Kidney epithelial cell (primary cell): ENCODE data around the gene TMEM179. TPM values are rescaled to one million over a fixed set of nuclear protein-coding genes. Genes with fewer than 3 reads are reported as not detected.

Source experiments
- DNase-seq: peaks from one replicate; pipeline ENCODE4 v3.0.0-alpha.2; 2010; ENCODE audit warnings: low read depth
- H3K27me3 ChIP-seq: 2 replicates; pipeline ENCODE4 v1.6.0; 2011; ENCODE audit warnings: low read length; ENCODE audit not compliant: control insufficient read depth, insufficient read depth
- H3K36me3 ChIP-seq: 2 replicates; pipeline ENCODE4 v1.5.1; 2011; ENCODE audit warnings: low read length; ENCODE audit not compliant: control insufficient read depth, insufficient read depth
- H3K4me3 ChIP-seq: 2 replicates; pipeline ENCODE4 v1.5.1; 2011; ENCODE audit warnings: low read depth, mild to moderate bottlenecking, control low read depth, low read length
- total RNA-seq: library from RNA; depleted of rRNA; stranded (reverse); fragments of >200 nt; gene quantifications from 2 replicates; pipeline ENCODE4 v1.2.3, GENCODE V29; 2015
- TF ChIP-seq, protein P1 (sequence below): IDR thresholded peaks from 2 replicates; pipeline ENCODE4 v1.5.1; 2011; ENCODE audit warnings: mild to moderate bottlenecking, moderate library complexity, low read length, control low read depth, inconsistent platforms; ENCODE audit not compliant: insufficient read depth, poor library complexity, severe bottlenecking

The TMEM179 gene
- total RNA-seq, 1 donor from 2014 or later, result not detected

DNA sequence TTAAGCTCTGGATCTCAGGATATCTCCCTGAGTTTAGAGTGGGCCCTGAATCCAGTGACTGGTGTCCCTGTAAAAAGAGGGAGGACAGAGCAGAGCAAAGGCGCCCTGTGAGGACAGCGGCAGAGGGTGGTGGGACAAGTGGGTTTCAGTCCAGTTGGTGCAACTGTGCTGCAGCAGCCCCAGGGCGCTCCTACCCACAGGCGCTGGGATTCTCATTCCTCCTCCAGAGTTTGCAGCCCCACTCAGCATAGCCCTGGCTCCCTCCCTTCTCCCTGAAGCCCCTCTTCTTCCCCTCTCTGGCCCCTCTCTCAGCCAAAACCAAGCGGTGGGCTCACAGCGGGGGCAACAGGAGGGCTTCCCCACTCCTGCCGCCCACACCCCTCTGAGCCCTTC, 1.6 kb downstream of the TMEM179 start:
- DNase-seq, result no peak
- Histone ChIP-seq H3K27me3 (peaks cover 26% of the 10 kb centered on the region), H3K4me3 (no peak overlapping the region), H3K36me3 (no peaks in the 10 kb centered on the region)
- TF ChIP-seq, protein P1, sequence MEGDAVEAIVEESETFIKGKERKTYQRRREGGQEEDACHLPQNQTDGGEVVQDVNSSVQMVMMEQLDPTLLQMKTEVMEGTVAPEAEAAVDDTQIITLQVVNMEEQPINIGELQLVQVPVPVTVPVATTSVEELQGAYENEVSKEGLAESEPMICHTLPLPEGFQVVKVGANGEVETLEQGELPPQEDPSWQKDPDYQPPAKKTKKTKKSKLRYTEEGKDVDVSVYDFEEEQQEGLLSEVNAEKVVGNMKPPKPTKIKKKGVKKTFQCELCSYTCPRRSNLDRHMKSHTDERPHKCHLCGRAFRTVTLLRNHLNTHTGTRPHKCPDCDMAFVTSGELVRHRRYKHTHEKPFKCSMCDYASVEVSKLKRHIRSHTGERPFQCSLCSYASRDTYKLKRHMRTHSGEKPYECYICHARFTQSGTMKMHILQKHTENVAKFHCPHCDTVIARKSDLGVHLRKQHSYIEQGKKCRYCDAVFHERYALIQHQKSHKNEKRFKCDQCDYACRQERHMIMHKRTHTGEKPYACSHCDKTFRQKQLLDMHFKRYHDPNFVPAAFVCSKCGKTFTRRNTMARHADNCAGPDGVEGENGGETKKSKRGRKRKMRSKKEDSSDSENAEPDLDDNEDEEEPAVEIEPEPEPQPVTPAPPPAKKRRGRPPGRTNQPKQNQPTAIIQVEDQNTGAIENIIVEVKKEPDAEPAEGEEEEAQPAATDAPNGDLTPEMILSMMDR, result no peak

DNA sequence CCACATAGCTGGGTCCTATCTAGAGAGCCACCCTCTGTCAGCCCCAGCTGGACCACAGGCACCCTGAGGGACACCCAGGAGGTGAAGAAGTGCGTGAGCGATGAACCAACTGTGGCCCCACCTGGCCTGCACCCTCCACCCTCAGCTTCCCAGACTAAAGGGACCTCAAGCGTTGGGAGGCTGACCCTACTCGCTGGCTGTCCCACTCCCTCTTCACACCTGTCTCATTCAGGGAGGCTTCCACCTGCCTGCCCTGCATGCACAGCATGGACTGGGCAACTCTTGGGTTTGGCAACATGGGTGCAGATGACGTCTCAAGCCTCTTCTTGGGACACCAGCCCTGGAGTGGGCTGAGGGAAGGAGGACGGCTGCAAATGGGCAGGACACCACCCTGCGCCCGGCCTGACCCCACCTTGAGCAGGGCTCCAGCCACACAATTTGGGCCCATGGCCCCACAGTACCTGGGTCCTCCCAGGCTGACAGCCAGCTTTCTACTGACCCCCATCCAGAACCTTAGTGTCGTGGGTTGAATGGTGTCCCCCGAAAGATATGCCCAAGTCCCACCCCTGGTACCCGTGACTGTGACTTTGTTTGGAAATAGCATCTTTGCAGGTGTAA, 2.1 kb downstream of the TMEM179 start:
- Histone ChIP-seq H3K36me3 (no peaks in the 10 kb centered on the region), H3K4me3 (no peak overlapping the region), H3K27me3 (peaks cover 26% of the 10 kb centered on the region)
- no peak for DNase-seq
- TF ChIP-seq, protein P1, result no peak

DNA sequence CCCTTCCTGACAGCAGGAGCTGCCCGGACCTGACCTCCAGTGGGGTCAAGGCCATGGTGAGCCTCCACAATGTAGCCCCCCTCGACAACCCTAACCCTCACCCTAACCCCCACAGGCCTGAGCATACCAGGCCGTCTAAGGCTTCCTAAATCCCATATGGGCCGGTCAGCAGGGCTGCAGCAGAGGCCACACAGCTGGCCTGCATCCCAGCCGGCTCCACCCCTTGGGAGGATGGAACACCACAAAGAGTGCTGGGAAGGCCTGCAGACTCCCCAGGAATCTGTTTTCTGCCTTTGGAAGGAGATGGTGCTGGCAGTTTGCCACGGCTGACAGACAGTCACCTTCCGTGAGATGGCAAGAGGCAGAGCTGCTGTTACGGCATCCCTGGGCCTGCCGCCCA, 2.8 kb downstream of the TMEM179 start:
- H3K36me3 ChIP-seq, result no peaks in the 10 kb centered on the region
- TF ChIP-seq, protein P1, result no peak
- DNase-seq, result no peak
- H3K4me3 ChIP-seq, result no peak overlapping the region
- peaks cover 26% of the 10 kb centered on the region for H3K27me3 ChIP-seq

DNA sequence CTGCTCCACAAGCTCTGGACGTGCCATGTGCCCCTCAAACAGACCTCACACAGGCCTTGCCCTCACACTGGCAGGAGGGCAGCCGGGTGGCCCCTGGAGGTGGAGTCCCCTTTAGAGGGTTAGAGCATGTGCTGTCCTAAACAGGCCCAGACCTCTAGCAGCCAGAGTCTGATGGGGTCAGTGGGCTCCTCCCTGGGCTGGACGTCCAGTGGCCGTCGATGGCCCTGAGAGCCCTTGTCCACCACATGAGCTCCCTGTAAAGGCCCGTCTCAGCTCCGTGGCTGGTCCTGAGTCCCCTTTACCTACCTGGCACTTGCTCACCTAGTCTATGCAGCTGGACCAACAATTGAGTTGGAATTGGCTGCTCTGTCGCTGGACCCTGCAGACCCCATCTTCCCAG, 3.8 kb downstream of the TMEM179 start:
- TF ChIP-seq, protein P1, result no peak
- H3K4me3 ChIP-seq, result no peak overlapping the region
- no peak for DNase-seq
- no peaks in the 10 kb centered on the region for H3K36me3 ChIP-seq
- peaks cover 26% of the 10 kb centered on the region for H3K27me3 ChIP-seq

DNA sequence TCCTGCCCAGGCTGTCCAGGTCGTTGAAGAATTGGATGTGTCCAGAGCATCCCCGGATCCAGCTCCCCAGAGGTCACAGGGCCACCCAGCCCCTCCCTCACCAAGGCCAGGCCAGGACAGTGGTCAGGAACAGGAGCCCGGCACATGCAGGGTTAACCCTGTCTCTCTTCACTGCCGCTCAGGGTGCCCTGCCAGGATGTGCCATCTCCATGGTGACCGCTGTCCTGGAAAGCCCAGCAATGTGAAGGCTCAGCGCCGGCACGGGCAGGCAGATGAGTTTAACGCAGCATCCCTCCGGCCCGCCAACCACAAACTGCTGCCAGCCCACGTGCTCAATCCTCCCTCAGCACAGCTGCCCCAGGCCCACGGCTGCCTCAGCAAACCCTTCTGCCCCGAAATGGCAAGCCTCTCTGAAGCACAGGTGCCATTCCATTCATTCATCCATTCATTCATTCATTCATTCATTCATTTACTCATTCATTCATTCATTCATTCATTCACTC, 4.4 kb downstream of the TMEM179 start:
- DNase-seq, result no peak
- TF ChIP-seq, protein P1, result no peak
- H3K36me3 ChIP-seq, result no peaks in the 10 kb centered on the region
- H3K27me3 ChIP-seq, result peaks cover 25% of the 10 kb centered on the region
- H3K4me3 ChIP-seq, result no peak overlapping the region

DNA sequence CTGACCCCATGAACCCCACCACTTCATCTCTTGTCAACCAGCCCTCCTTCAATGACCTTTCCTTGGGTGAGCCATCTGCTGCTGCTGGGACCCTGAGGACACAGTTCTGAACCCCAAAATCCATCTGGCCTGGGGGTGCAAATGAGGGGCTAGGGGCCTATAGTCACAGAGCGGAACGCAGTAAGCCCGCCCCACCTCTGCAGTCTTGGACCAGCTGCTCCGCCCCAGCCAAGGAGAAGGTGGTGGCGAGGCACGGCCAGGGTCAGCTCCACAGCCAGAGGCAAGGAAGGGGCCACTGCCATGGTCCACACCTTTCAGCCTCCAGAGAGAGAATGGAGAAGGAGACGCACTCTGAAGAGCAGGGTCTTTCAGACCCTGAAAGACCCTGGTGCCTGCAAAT, 5.1 kb downstream of the TMEM179 start:
- TF ChIP-seq, protein P1, result no peak
- Histone ChIP-seq H3K36me3 (no peaks in the 10 kb centered on the region), H3K27me3 (peaks cover 18% of the 10 kb centered on the region), H3K4me3 (no peak overlapping the region)
- DNase-seq, result no peak
